ENCODE measurements around the gene POLK.
"Not testable (repeated sequence)": the region's sequence is repeated elsewhere in the genome, so short reads cannot be mapped to it uniquely, and the experiment has no call there.

The POLK gene

DNA sequence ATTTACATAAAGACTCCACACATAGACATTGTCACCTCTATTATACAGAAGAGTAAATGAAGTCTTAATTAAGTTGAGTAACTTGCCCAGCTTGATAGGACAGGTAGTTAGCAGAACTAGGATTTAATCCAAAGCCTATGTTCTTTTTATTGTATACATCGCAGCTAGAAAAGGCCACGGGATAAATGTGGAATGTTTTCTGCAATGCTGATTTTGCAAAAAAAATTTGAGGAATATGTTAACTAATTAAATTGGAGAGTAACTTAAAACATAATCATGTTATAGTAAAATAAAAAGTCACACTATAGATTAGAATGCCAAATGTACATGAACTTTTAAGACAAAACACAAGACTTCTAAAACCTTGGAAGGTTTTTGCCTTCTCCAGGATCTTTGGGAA is 41.1 kb downstream of the POLK start:
- DNase-seq: no peak

DNA sequence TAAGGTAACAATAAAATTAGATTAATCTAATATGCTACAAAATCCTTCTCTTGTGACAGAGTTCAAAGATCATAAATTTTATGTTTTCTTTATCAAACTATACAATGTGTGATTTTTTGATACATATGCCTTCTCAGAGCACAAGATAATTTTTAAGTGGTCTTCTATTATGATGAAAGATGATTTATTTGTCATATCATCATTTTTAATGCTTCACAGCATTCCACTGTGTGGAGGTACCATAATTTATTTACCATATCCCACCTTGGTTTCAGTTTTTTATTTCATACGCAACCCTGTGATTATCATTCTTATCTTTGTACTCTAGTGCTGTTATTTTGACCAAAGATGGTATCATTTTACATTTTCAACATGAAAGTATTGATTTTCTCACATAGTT is 41.7 kb downstream of the POLK start:
- no peak for DNase-seq

DNA sequence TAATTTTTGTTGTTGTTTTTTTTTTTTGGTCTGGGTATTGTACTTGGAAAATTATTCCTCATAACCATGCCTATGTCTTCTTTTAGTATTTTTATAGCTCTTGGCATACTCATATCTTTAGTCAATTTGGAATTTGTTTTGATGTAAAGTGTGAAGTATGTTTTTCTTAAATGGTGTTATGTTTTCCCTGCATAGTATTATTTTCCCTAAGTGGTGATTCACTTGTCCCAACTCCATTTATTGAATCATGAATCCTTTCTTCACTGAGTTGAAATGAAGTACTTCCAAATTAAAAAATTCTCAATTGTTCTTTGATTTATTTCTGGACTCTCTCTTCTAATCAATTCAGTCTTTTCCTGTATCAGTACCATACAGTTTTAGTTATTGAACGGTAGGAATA is 46.5 kb downstream of the POLK start:
- DNase-seq: no peak

DNA sequence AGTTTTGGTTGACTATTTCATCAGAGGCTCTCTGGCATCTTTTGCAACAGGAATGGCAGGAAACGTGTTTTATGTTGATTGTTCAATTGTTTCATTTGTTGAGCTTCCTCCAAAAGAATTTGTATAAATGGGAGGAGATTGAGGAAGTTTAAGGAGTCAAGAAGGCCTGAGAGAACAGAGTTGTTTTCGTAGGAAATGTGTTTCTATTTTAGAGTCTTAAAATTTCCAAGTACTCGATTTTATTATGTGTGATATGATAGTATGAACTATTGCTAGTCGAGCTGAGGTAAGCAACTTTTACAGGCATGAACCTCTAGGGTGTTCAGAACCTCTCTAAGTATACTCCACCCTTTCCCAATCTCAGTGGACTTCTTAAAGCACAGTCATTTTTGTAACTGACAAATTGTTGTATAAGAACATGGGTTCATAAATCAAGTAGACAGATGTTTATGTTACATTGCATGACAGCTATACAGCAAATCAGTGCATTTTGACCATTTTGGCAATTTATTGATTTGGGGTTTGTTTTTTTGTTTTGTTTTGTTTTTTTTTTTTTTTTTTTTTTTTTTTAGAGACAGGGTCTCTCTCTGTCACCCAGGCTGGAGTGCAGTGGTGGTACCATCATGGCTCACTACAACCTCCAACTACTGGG is 47.4 kb downstream of the POLK start:
- DNase-seq: no peak

DNA sequence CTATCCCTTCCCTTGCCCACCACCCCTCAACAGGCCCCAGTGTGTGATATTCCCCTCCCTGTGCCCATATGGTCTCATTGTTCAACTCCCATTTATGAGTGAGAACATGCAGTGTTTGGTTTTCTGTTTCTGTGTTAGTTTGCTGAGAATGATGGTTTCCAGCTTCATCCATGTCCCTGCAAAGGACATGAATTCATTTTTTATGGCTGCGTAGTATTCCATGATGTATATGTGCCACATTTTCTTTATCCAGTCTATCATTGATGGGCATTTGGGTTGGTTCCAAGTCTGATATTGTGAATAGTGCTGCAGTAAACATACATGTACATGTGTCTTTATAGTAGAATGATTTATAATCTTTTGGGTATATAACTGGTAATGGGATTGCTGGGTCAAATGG is 49.0 kb downstream of the POLK start:
- not testable (repeated sequence) for DNase-seq

DNA sequence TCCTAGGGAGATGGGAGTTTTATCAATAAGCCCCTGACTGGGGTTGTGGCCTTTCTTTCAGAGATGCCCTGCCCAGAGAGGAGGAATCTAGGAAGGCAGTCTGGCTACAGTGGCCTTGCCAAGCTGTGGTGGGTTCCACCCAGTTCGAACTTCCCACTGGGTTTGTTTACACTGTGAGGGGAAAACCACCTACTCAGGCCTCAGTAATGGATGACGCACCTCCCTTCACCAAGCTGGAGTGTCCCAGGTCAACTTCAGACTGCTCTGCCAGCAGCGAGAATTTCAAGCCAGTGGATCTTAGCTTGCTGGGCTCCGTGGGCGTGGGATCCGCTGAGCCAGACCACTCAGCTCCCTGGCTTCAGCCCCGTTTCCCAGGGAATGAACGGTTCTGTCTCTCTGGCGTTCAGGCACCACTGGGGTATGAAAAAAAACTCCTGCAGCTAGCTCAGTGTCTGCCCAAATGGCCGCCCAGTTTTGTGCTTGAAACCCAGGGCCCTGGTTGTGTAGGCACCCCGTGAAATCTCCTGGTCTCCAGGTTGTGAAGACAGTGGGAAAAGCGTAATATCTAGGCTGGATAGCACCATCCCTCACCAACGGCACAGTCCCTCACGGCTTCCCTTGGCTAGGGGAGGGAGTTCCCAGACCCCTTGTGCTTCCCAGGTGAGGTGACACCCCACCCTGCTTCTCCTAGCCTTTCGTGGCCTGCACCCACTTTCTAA is 54.5 kb downstream of the POLK start:
- DNase-seq: not testable (repeated sequence)

DNA sequence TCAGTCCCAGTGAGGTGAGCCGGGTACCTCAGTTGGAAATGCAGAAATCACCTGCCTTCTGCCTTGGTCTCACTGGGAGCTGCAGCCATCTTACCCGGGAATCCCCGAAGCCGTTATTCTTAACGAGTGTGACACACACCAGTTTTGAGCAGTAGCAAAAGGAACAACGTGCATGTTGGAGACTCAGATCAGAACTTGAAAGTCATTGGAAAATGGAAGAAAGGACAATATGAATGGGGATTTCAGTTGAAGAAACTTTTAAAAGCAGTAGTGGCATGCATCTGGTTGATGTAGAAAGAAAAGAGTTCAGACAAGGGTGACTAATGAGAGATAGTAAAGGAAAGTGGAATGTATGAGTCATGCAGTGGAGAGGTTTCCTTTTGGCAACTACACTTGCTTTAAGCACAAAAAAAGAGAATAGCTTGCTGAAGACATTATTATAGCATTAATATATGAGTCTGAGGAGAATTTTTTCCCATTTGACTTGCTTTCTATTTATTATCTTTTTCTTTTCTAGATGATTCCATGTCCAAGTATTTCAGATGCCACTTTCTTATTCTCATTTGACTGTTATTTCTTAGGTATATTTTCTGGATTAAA is 55.1 kb downstream of the POLK start:
- no peak for DNase-seq

DNA sequence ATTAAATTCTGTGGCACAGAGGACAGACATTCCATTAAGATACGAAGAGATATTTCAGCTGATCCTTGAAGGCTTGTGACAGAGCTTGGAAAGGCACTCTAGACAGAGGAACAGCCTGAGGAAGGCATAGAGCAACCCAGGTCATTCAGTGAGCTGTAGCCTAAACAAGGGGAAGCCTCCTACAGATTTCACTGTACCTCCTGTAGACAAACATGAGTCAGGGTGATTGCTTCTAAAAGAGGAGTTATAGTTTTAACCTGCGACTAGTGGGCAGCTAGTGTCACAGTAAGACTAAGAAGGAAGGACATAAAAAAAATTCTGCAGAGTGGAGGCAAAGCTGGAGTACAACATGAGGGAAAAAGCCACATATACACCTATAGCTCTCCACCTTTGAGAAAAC is 56.0 kb downstream of the POLK start:
- no peak for DNase-seq

DNA sequence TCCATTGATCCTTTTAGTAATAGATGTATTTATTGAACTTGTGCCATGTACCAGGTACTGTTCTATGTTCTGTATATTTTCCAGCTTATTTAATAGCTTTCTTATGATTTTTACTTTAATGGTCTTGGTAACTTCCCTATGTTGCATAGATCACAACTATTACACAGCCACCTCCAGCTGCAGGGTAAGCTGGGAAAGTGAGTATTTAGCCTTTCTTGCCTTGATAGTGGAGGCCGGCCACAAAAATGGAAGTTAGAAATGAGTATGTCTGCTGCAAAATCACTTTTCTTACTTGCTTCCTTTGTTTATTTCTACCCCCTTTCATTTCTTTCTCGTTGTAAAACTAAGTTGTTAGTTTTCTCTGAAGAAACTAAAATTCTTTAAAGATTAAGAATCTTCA is 56.5 kb downstream of the POLK start:
- no peak for DNase-seq

DNA sequence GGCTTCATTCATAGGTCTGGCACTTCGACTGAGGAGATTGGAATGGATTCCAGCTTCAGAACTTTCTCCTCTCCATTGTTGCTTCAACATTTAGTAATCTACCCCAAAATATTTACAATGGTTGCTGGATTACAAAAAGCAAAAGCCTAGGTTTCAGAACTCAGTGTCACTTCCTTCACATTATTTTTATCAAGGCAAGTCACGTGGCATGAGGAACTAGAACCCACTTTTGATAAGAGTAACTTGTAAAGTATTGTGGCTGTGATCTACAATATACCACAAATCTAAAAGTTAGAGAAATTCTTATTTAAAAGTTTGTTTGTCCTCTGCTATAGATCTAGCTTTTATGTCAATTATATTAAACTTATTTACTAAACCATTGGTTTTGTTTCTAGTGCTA is 59.9 kb downstream of the POLK start:
- no peak for DNase-seq

DNA sequence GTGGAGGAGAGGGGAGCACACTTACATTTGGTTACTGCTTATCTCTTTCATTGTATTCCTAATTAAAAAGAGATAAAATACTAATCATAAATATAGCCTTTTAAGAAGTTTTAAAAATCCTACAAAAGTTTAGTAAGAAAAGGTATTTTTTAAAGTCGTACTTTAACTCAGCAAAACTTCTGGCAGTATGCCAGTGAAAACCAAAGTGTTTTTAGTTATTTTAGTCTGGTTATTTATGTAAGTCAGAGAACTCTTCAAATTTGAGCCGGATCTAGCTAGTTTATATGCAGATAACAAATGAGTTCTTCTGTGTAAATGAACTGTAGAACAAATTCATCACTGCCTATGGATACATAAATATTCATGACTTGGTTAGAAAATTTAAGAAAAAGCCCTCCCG is 63.1 kb downstream of the POLK start:
- DNase-seq: no peak

DNA sequence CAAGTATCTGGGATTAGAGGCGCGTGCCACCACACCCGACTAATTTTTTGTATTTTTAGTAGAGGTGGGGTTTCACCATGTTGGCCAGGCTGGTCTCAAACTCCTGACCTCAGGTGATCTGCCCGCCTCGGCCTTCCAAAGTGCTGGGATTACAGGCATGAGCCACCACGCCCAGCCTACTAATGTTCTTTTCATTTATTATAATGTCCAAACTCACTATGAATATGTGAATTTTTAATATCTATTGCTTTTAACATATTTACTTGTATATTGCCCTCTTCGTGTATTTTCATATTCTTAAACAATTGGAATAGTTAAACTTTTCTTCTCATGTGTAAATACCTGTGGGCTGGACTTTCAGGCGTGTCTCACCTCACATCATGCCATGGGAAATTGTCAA is 66.6 kb downstream of the POLK start:
- DNase-seq: not testable (repeated sequence)

DNA sequence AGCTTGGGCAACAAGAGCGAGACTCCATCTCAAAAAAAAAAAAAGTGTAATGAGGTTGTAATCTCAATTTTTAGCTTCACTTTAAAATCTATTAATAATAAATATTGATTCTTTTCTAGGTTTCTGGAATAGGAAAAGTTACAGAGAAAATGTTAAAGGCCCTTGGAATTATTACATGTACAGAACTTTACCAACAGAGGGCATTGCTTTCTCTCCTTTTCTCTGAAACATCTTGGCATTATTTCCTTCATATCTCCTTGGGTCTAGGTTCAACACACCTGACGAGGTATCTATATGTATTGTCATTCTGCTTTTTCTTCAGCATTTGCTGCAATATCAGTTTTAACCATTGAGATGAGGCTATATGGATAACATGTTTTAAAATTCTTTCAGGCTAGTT is 73.0 kb downstream of the POLK start:
- no peak for DNase-seq

DNA sequence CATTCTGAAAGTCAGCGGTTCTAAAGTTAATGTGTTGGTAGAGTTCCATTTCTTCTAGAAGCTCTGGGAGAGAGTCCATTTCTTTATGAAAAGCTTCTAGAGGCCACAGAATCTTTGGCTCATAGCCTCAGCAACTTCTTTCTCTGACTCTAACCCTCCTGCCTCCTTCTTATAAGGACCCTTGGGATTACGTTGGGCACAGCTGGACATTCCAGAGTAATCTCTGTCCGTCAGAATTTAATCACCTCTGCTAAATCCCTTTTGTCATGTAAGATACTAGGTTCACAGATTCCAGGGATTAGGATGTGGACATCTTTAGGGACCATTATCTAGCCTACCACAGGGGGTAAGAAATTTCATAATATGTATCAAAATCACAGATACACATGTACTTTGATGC is 77.0 kb downstream of the POLK start:
- DNase-seq: no peak

DNA sequence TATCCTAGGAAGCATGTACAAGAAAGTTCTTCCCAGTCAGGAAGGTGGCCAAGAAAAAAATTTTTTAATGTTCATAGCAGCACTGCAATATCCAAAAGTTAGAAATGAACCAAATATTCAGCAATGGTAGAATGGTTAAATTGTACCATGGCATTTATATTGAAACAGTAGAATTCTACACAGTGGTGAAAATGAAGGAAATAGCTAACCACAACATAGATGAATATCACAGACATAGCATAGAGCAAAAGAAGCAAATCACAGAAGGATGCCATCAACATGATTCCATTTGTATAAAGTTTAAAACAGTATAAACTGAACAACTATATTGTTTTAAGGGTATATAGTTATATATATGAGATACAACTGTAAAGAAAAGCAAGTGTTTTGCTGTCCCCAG is 88.8 kb downstream of the POLK start:
- DNase-seq: no peak

DNA sequence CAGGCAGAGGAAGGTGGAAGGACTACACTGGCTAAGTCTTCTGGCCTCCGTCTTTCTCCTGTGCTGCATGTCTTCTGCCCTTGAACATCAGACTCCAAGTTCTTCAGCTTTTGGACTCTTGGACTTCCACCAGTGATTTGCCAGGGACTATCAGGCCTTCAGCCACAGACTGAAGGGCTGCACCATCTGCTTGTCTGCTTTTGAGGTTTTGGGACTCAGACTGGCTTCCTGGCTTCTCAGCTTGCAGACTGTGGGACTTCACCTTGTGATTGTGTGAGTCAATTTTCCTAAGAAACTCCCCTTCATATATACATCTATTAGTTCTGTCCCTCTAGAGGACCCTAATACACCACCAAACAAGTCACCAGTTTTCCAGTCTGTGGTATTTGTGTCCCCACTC is 89.9 kb downstream of the POLK start:
- DNase-seq: no peak

DNA sequence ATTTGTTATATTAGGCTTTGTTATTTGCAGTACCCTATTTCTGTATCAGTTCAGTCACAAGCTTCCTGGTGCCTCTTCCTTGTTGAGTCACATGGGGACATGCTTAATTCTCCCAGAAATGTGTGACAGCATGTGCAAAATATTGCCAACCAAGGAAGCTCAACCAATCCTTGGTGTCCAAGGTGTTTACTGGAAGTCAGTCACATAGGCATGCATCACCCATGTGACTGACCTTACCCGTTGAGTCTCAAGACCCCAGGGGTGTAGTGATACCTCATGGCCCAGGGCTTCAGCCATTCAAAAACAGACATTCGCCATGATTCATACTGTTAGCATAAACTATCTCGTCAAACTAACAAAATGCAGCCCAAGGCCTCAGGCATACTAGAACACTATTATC is 90.3 kb downstream of the POLK start:
- no peak for DNase-seq

DNA sequence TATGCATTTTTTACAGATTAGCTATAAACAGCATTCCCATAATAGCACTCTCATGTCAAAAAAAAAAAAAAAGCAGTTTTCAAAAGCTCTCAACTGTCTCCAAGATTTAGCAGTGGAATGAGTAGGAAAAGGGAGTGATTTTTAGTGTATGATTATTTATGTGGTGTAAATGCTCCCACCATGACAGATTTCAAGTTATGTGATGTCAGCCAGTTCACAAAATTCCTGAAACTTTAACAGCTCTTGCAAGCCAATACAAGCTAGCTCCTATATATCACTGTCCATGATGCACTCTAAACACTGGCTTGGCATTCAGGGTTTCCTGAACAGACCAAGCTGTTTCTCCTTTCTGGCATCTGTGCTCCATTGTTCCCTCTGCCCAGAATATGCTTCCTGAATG is 91.7 kb downstream of the POLK start:
- DNase-seq: no peak

DNA sequence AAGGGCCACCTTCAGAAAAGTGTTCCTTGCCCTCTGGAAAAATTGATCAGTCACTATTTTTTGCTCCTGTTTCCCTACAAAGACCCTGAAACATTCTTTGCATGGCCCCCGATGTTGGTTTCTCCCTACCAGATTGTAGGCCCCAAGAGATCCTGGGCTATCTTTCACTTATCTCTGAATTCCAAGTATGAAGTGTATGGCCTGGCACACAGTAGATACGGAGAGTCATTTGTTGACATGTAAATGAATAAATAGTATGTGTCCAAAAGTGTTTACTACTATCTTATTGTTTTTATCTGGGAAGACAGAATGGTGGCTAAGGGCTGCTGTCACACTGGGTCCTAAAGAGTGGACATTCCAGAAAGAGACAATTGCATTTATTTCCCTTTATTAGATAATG is 92.1 kb downstream of the POLK start:
- DNase-seq: no peak

DNA sequence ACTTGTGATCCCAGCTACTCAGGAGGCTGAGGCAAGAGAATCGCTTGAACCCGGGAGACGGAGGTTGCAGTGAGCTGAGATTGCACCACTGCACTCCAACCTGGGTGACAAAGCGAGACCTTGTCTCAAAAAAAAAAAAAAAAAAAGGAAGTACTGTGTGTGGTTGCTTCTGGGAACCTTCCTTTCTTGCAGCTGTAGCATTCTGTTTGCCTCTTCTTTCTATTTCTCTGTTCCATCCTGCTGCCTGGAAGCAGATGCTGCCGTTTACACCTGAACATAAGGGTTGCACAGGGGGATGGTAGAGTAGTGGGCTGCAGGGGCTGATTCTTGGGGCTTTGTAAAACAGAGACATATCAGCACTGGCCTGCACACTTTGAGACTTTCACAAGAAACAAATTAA is 95.7 kb downstream of the POLK start:
- not testable (repeated sequence) for DNase-seq

DNA sequence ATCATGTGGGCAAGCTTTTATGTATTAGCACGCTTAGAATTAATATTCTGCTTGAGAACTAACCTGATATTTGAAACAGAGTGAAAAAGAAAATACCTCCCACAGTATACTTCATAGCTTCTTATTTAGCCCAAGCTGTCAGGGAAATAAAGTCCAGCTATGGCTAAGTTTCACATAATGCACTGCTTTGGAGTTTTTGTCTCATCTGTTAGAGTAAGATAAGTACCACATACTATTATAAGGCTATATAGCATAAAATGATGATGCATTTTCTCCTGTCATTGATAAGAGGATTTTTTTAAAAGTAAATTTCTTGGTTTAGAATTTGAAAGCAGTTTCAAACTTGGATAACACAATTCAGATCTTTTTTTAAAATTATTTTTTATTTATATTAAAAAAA is 97.2 kb downstream of the POLK start:
- no peak for DNase-seq

DNA sequence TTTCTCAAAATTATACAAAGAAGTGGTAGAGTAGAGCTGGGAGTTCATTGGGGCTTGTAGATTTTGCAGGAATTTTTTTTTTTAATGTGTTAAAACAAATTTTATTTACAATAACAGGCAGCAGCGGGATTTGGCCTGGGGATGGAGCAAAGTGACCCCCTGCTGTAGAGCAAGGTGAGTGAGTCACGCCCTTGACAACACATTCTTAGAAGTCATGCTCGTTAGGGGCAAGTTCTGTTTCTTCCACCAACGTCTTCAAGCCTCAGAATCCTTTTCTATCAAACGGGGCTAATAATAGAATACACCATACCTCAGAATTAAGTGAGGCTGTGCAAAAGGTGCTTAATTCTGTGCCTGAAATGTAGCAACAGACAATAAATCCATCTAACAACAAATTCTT is 98.5 kb downstream of the POLK start:
- DNase-seq: no peak

DNA sequence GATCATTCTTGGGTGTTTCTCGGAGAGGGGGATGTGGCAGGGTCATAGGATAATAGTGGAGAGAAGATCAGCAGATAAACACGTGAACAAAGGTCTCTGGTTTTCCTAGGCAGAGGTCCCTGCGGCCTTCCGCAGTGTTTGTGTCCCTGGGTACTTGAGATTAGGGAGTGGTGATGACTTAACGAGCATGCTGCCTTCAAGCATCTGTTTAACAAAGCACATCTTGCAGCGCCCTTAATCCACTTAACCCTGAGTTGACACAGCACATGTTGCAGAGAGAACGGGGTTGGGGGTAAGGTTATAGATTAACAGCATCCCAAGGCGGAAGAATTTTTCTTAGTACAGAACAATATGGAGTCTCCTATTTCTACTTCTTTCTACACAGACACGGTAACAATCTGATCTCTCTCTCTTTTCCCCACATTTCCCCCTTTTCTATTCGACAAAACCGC is 99.2 kb downstream of the POLK start:
- not testable (repeated sequence) for DNase-seq
